KMS-11 (cell line): ENCODE data around the gene GRIA1.

Experiments
- H2AFZ ChIP-seq: fragments of 200-600 bp; sonication (generic); 2 replicates; pipeline ENCODE4 v1.6.1; 2016; ENCODE audit warnings: antibody characterized with exemption, mixed run types, low read depth
- H3K27ac ChIP-seq: fragments of 200-600 bp; sonication (generic); 2 replicates; pipeline ENCODE4 v1.6.1; 2016; ENCODE audit warnings: mild to moderate bottlenecking, mixed run types
- H3K27me3 ChIP-seq: fragments of 200-600 bp; sonication (generic); 2 replicates; pipeline ENCODE4 v1.6.1; 2017; ENCODE audit warnings: mild to moderate bottlenecking, low read depth, mixed run types, moderate library complexity; ENCODE audit not compliant: insufficient read depth
- H3K36me3 ChIP-seq: fragments of 200-600 bp; sonication (generic); 2 replicates; pipeline ENCODE4 v1.6.1; 2017; ENCODE audit warnings: mild to moderate bottlenecking, mixed run types; ENCODE audit not compliant: insufficient read depth
- H3K4me1 ChIP-seq: fragments of 200-600 bp; sonication (generic); 2 replicates; pipeline ENCODE4 v1.6.1; 2016; ENCODE audit warnings: mild to moderate bottlenecking, low read depth, mixed run types; ENCODE audit not compliant: poor library complexity, severe bottlenecking
- H3K4me2 ChIP-seq: fragments of 200-600 bp; sonication (generic); 2 replicates; pipeline ENCODE4 v1.7.0; 2016; ENCODE audit warnings: mild to moderate bottlenecking, mixed run types
- H3K4me3 ChIP-seq: fragments of 200-600 bp; sonication (generic); IDR thresholded peaks from 2 replicates; pipeline ENCODE4 v1.6.1; 2017; ENCODE audit warnings: low read depth, low read length, mixed read lengths; ENCODE audit not compliant: insufficient read depth
- H3K79me2 ChIP-seq: fragments of 200-600 bp; sonication (generic); 2 replicates; pipeline ENCODE4 v1.6.1; 2016; ENCODE audit warnings: low read depth, mixed run types; ENCODE audit not compliant: insufficient read depth
- H3K9ac ChIP-seq: fragments of 200-600 bp; sonication (generic); 2 replicates; pipeline ENCODE4 v1.6.1; 2016; ENCODE audit warnings: mild to moderate bottlenecking, mixed run types
- H4K20me1 ChIP-seq: fragments of 200-600 bp; sonication (generic); 2 replicates; pipeline ENCODE4 v1.6.1; 2016; ENCODE audit warnings: mild to moderate bottlenecking, mixed run types; ENCODE audit not compliant: insufficient read depth
- CTCF ChIP-seq: fragments of 200-600 bp; sonication (generic); conservative IDR thresholded peaks from 2 replicates; pipeline ENCODE4 v1.6.1; 2017; ENCODE audit warnings: low read depth, mild to moderate bottlenecking, antibody characterized with exemption, low read length, moderate library complexity, mixed read lengths

GRIA1 gene

GRCh38 chr5:153618307-153618706 lies 127.8 kb downstream of the GRIA1 start:
- H4K20me1 ChIP-seq = no peaks in the 10 kb centered on the region
- no peaks in the 10 kb centered on the region for H3K36me3 ChIP-seq
- H3K4me2 ChIP-seq = no peak overlapping the region
- no peaks in the 10 kb centered on the region for H3K4me1 ChIP-seq
- H3K27ac ChIP-seq = no peak overlapping the region
- H3K9ac ChIP-seq = no peak overlapping the region
- TF ChIP-seq CTCF = no peak
- H3K79me2 ChIP-seq = no peaks in the 10 kb centered on the region
- H3K27me3 ChIP-seq = no peaks in the 10 kb centered on the region
- no peak overlapping the region for H3K4me3 ChIP-seq
- no peak overlapping the region for H2AFZ ChIP-seq

GRCh38 chr5:153618867-153619266 lies 128.4 kb downstream of the GRIA1 start:
- Histone ChIP-seq H3K27me3 (no peaks in the 10 kb centered on the region), H3K4me3 (no peak overlapping the region), H3K4me2 (no peak overlapping the region), H3K4me1 (no peaks in the 10 kb centered on the region), H2AFZ (no peak overlapping the region), H4K20me1 (no peaks in the 10 kb centered on the region), H3K79me2 (no peaks in the 10 kb centered on the region), H3K36me3 (no peaks in the 10 kb centered on the region), H3K27ac (no peak overlapping the region), H3K9ac (no peak overlapping the region)
- no peak for TF ChIP-seq CTCF

GRCh38 chr5:153619771-153620170 lies 129.3 kb downstream of the GRIA1 start:
- TF ChIP-seq CTCF = no peak
- Histone ChIP-seq H3K36me3 (no peaks in the 10 kb centered on the region), H3K4me1 (no peaks in the 10 kb centered on the region), H2AFZ (no peak overlapping the region), H3K4me3 (no peak overlapping the region), H3K4me2 (no peak overlapping the region), H3K27me3 (no peaks in the 10 kb centered on the region), H3K79me2 (no peaks in the 10 kb centered on the region), H3K27ac (no peak overlapping the region), H3K9ac (no peak overlapping the region), H4K20me1 (no peaks in the 10 kb centered on the region)

GRCh38 chr5:153623124-153623523 lies 132.7 kb downstream of the GRIA1 start:
- Histone ChIP-seq H3K4me1 (no peaks in the 10 kb centered on the region), H3K79me2 (no peaks in the 10 kb centered on the region), H3K27ac (no peak overlapping the region), H3K4me2 (no peak overlapping the region), H3K9ac (no peak overlapping the region), H3K4me3 (no peak overlapping the region), H3K36me3 (no peaks in the 10 kb centered on the region), H3K27me3 (no peaks in the 10 kb centered on the region), H2AFZ (no peak overlapping the region), H4K20me1 (no peaks in the 10 kb centered on the region)
- TF ChIP-seq CTCF = no peak
